Vagina (tissue), 2 donors: ENCODE data around the gene NAV2. TPM values are rescaled to one million over a fixed set of nuclear protein-coding genes. Genes with fewer than 3 reads are reported as not detected.
A peak's percentile ranks its signal among the peaks of the same experiment; 100 is the strongest.

Experiments used
- DNase-seq, 2 donors: peaks; one replicate each; pipeline ENCODE4 v3.0.0-alpha.2; 2017; ENCODE audit errors: extremely low spot score in 2 of 2
- H3K27ac ChIP-seq: fragments of 200-600 bp; sonication (generic); one replicate; pipeline ENCODE4 v1.5.1; 2019
- H3K27me3 ChIP-seq: fragments of 200-600 bp; sonication (generic); one replicate; pipeline ENCODE4 v1.5.1; 2019
- H3K36me3 ChIP-seq, 2 donors: fragments of 200-600 bp; sonication (generic); one replicate each; pipeline ENCODE4 v1.5.1; 2017 to 2019
- H3K4me1 ChIP-seq: fragments of 200-600 bp; sonication (generic); one replicate; pipeline ENCODE4 v1.5.1; 2019
- H3K4me3 ChIP-seq, 2 donors: fragments of 200-600 bp; sonication (generic); 1 replicate in 1 of 2; 2 replicates in 1 of 2; pipeline ENCODE4 v1.5.1; 2016 to 2019
- H3K9me3 ChIP-seq: fragments of 200-600 bp; sonication (generic); one replicate; pipeline ENCODE4 v1.5.1; 2019
- CTCF ChIP-seq, 3 experiments: fragments of 450-650 bp in 2 of 3; fragments of 200-600 bp in 1 of 3; sonication (generic) in 1 of 3; IDR thresholded peaks; one replicate each; pipeline ENCODE4 v1.5.1; 2017 to 2019; ENCODE audit warnings: antibody characterized with exemption in 3 of 3, mild to moderate bottlenecking in 2 of 3, moderate library complexity in 2 of 3
- POLR2A ChIP-seq, 2 donors: fragments of 450-650 bp; IDR thresholded peaks; one replicate each; pipeline ENCODE4 v1.6.1; 2017; ENCODE audit warnings: antibody characterized with exemption in 2 of 2, mild to moderate bottlenecking in 2 of 2, moderate library complexity in 2 of 2
- POLR2AphosphoS5 ChIP-seq, 2 donors: sonication (generic); formaldehyde crosslinking; IDR thresholded peaks; one replicate each; pipeline ENCODE4 v1.9.0; 2017; ENCODE audit warnings: antibody characterized with exemption in 2 of 2, mild to moderate bottlenecking in 2 of 2, low read depth in 1 of 2; ENCODE audit not compliant: insufficient read depth in 1 of 2
- intact Hi-C: fragments of 100-400 bp; cut with DNase I; formaldehyde crosslinking; loops from one replicate; pipeline ENCODE4 v1.15.1; 2023
- total RNA-seq: library from RNA; depleted of rRNA; stranded (reverse); fragments of >200 nt; gene quantifications from one replicate; pipeline ENCODE4 v1.2.3, GENCODE V29; 2016

Gene NAV2
- total RNA-seq, 1 donor from 2014 or later: 25.3 TPM

- TF ChIP-seq POLR2AphosphoS5 (IDR thresholded peaks at IDR 0.05; ENCODE audit: insufficient read depth in 1 of 2, low read depth in 1 of 2) (peak; percentile 14 to 66), CTCF (IDR thresholded peaks at IDR 0.05) (no peak)
- Histone ChIP-seq H3K9me3 (no peaks in the 10 kb centered on the region), H3K27ac (peak overlapping the region; percentile 40), H3K27me3 (no peaks in the 10 kb centered on the region), H3K4me3 (no peak overlapping the region), H3K4me1 (peaks cover 37% of the 10 kb centered on the region), H3K36me3 (no peaks in the 10 kb centered on the region)
- intact Hi-C loops: no loop called here
- DNase-seq: no peak
Measured at GRCh38 chr11:19723572-19724342, 11.1 kb downstream of the NAV2 start.

GRCh38 chr11:19724765-19725164, 12.1 kb downstream of the NAV2 start:
- Histone ChIP-seq H3K27ac (no peak overlapping the region), H3K4me1 (peaks cover 37% of the 10 kb centered on the region), H3K36me3 (no peaks in the 10 kb centered on the region), H3K4me3 (no peak overlapping the region), H3K27me3 (no peaks in the 10 kb centered on the region), H3K9me3 (no peaks in the 10 kb centered on the region)
- intact Hi-C loops: no loop called here
- DNase-seq: no peak
- TF ChIP-seq CTCF (IDR thresholded peaks at IDR 0.05): no peak
- TF ChIP-seq POLR2AphosphoS5 (IDR thresholded peaks at IDR 0.05; ENCODE audit: insufficient read depth in 1 of 2, low read depth in 1 of 2): no peak
- TF ChIP-seq POLR2A (IDR thresholded peaks at IDR 0.05): no peak

- Histone ChIP-seq H3K4me3 (no peak overlapping the region), H3K27me3 (no peaks in the 10 kb centered on the region), H3K27ac (peak overlapping the region; percentile 5), H3K9me3 (no peaks in the 10 kb centered on the region), H3K36me3 (no peaks in the 10 kb centered on the region), H3K4me1 (peaks cover 37% of the 10 kb centered on the region)
- no peak for TF ChIP-seq POLR2A (IDR thresholded peaks at IDR 0.05)
- peak in 1 of 2 donors; percentile 47 for TF ChIP-seq POLR2AphosphoS5 (IDR thresholded peaks at IDR 0.05; ENCODE audit: insufficient read depth in 1 of 2, low read depth in 1 of 2)
- no peak for DNase-seq
- intact Hi-C loops: no loop called here
Measured at GRCh38 chr11:19725379-19726079, 12.9 kb downstream of the NAV2 start.

GRCh38 chr11:19727246-19727645, 14.6 kb downstream of the NAV2 start:
- DNase-seq: no peak
- Histone ChIP-seq H3K27me3 (no peaks in the 10 kb centered on the region), H3K36me3 (no peaks in the 10 kb centered on the region), H3K4me3 (no peak overlapping the region), H3K27ac (no peak overlapping the region), H3K4me1 (peaks cover 37% of the 10 kb centered on the region), H3K9me3 (no peaks in the 10 kb centered on the region)
- intact Hi-C loops: no loop called here
- no peak for TF ChIP-seq POLR2AphosphoS5 (IDR thresholded peaks at IDR 0.05; ENCODE audit: insufficient read depth in 1 of 2, low read depth in 1 of 2)
- no peak for TF ChIP-seq POLR2A (IDR thresholded peaks at IDR 0.05)
- no peak for TF ChIP-seq CTCF (IDR thresholded peaks at IDR 0.05)

GRCh38 chr11:19728436-19728835, 15.8 kb downstream of the NAV2 start:
- Histone ChIP-seq H3K9me3 (no peaks in the 10 kb centered on the region), H3K4me3 (no peak overlapping the region), H3K36me3 (no peaks in the 10 kb centered on the region), H3K27ac (no peak overlapping the region), H3K27me3 (no peaks in the 10 kb centered on the region), H3K4me1 (peaks cover 27% of the 10 kb centered on the region)
- TF ChIP-seq POLR2A (IDR thresholded peaks at IDR 0.05) (no peak), POLR2AphosphoS5 (IDR thresholded peaks at IDR 0.05; ENCODE audit: insufficient read depth in 1 of 2, low read depth in 1 of 2) (no peak), CTCF (IDR thresholded peaks at IDR 0.05) (no peak)
- intact Hi-C loops: no loop called here
- no peak for DNase-seq
